ENCODE data around the gene ARL11. TPM values are rescaled to one million over a fixed set of nuclear protein-coding genes. Genes with fewer than 3 reads are reported as not detected.

The ARL11 gene
- total RNA-seq, 2 donors from 2014 or later = 0.05 to 0.40 TPM

DNA sequence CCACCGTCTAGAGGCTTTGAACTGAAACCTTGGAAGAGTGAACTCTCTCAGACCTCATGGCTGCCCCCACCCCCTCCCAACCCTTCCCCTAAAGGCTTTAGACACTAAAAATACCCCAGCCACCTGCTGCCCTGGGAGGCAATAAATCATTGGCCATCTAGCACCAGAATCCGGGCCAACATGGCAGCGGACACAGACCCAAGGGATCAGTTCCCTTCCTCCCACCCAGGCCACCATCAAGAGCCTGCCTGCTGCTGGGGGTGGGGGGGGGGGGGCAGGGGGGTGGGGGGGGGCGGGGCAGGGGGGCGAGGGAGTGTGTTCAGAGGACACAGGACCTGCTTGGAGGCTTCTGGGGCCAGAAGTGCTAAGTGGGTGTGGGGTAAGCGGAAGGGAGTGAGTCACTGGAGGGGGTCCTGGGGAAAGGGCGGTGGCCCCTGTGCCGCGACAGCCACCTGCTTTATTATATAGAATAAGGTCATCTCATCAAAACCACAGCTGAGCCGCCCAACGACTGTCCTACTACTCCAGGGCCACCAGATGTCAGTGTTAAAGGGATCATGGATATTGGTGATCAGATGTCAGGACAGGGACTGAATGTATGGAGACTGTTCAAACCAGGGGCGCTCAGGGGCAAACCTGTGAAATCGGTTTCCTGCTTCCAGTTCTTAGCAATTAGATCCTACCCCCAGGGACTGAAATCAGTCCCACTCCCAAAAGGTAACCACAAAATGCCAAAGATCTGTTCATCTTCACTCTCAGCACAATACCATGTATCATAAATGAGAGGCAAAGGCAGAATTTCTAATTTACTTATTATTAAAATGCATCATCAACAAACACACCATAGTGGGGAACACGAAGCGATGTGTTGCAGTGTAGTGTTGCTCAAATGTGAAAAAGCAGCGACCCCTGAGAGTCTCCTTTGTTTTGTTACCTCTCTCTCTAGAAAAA, 24.3 kb downstream of the ARL11 start:
- Histone ChIP-seq H3K27me3 (replicated peaks; ENCODE audit: insufficient read depth) (no peaks in the 10 kb centered on the region), H3K4me1 (replicated peaks) (no peaks in the 10 kb centered on the region), H3K4me3 (no peak overlapping the region), H3K9me3 (no peaks in the 10 kb centered on the region), H3K36me3 (no peaks in the 10 kb centered on the region), H3K27ac (no peak overlapping the region)
- intact Hi-C loops (cut with DNase I) = loop anchor here (5.0 kb wide), 2 partner anchors 140 to 195 kb away; partner anchors contain the start of gene KPNA3
- 38% methylated on average over 16 of the region's 16 CpGs for WGBS
- no peak for TF ChIP-seq POLR2A (IDR thresholded peaks at IDR 0.05)
- TF ChIP-seq, protein P1, sequence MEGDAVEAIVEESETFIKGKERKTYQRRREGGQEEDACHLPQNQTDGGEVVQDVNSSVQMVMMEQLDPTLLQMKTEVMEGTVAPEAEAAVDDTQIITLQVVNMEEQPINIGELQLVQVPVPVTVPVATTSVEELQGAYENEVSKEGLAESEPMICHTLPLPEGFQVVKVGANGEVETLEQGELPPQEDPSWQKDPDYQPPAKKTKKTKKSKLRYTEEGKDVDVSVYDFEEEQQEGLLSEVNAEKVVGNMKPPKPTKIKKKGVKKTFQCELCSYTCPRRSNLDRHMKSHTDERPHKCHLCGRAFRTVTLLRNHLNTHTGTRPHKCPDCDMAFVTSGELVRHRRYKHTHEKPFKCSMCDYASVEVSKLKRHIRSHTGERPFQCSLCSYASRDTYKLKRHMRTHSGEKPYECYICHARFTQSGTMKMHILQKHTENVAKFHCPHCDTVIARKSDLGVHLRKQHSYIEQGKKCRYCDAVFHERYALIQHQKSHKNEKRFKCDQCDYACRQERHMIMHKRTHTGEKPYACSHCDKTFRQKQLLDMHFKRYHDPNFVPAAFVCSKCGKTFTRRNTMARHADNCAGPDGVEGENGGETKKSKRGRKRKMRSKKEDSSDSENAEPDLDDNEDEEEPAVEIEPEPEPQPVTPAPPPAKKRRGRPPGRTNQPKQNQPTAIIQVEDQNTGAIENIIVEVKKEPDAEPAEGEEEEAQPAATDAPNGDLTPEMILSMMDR (IDR thresholded peaks at IDR 0.05) = peak in 3 of 4 experiments; percentile 30 to 51 (median 34)
- peak; percentile 26 for DNase-seq (ENCODE audit: low spot score)

DNA sequence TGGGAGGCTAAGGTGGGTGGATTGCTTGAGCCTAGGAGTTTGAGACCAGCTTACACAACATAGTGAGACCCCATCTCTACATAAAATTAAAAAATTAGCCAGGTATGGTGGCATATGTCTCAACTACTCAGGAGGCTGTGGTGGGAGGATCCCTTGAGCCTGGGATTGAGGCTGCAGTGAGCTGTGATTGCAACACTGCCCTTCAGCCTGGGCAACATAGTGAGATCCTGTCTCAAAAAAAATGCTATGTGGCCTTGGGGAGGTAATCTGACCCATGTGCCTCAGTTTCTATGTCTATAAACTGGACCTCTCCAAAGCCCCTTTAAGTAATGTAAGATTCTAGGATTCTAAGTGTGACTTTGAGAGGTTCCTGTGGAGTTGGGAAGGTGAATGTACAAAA, 25.2 kb downstream of the ARL11 start:
- Histone ChIP-seq H3K27me3 (replicated peaks; ENCODE audit: insufficient read depth) (no peaks in the 10 kb centered on the region), H3K4me3 (no peak overlapping the region), H3K4me1 (replicated peaks) (no peaks in the 10 kb centered on the region), H3K27ac (no peak overlapping the region), H3K36me3 (no peaks in the 10 kb centered on the region), H3K9me3 (no peaks in the 10 kb centered on the region)
- intact Hi-C loops (cut with DNase I) = loop anchor here (5.0 kb wide), 2 partner anchors 139 to 194 kb away; partner anchors contain the start of gene KPNA3
- TF ChIP-seq POLR2A (IDR thresholded peaks at IDR 0.05) (no peak), POLR2AphosphoS5 (IDR thresholded peaks at IDR 0.05) (no peak)
- TF ChIP-seq, protein P1 (IDR thresholded peaks at IDR 0.05) = no peak
- no peak for DNase-seq (ENCODE audit: low spot score)

DNA sequence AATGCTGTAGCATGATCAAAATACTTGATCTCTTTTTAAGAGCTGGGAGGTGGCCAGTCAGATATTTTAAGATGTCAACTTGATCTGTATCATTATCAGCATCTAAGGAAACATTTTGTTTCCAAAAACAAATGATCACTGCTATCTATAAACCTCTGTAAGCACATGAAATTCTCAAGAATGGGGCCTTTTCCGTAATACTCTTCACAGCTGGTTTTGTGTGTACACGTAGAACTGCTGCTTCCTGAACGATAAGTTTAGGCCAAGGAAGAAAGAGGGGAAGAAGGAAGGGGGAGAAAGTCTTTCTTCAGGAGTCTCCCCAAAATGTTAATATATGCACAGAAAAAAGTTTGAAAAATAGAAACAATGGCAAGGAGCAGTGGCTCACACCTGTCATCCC, 25.7 kb downstream of the ARL11 start:
- intact Hi-C loops (cut with DNase I) = loop anchor here (5.0 kb wide), 2 partner anchors 138 to 193 kb away; partner anchors contain the start of gene KPNA3
- Histone ChIP-seq H3K27me3 (replicated peaks; ENCODE audit: insufficient read depth) (no peaks in the 10 kb centered on the region), H3K4me1 (replicated peaks) (no peaks in the 10 kb centered on the region), H3K4me3 (no peak overlapping the region), H3K27ac (no peak overlapping the region), H3K36me3 (no peaks in the 10 kb centered on the region), H3K9me3 (no peaks in the 10 kb centered on the region)
- DNase-seq (ENCODE audit: low spot score) = no peak
- TF ChIP-seq POLR2AphosphoS5 (IDR thresholded peaks at IDR 0.05) (no peak), POLR2A (IDR thresholded peaks at IDR 0.05) (no peak)
- TF ChIP-seq, protein P1 (IDR thresholded peaks at IDR 0.05) = no peak
- WGBS = 72% methylated on average over 3 of the region's 3 CpGs

DNA sequence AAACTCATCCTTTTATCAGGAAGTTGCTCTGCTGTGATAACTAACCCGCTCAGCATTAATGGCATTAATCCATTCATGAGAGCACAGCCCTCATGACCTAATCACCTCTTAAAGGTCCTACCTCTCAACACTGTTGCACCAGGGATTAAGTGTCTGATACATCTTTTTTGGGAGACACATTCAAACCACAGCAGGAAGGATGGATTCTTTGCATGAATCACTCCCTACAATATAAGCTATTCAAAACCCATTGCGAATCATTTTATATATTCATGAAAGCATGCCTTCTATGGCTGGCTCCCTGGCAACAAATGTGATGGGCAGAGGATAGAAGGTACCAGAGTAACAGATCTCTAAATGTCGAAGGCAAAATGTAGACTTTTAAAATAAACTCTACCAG, 27.6 kb downstream of the ARL11 start:
- TF ChIP-seq POLR2AphosphoS5 (IDR thresholded peaks at IDR 0.05) (no peak), POLR2A (IDR thresholded peaks at IDR 0.05) (no peak)
- TF ChIP-seq, protein P1 (IDR thresholded peaks at IDR 0.05) = no peak
- intact Hi-C loops (cut with DNase I) = no loop called here

More for the DNA sequence above, 27.6 kb downstream of the ARL11 start:
- Histone ChIP-seq H3K27ac (no peak overlapping the region), H3K9me3 (no peaks in the 10 kb centered on the region), H3K36me3 (no peaks in the 10 kb centered on the region), H3K27me3 (replicated peaks; ENCODE audit: insufficient read depth) (no peaks in the 10 kb centered on the region), H3K4me3 (no peak overlapping the region), H3K4me1 (replicated peaks) (no peaks in the 10 kb centered on the region)
- 89% methylated on average over 3 of the region's 3 CpGs for WGBS
- no peak for DNase-seq (ENCODE audit: low spot score)
